ENCODE results near the gene PLCB1.

PLCB1 gene

GRCh38 chr20:8909596-8909995, 777.5 kb downstream of the PLCB1 start:
- no peak for DNase-seq (ENCODE audit: low read depth in 2 of 2, low spot score in 1 of 2)

GRCh38 chr20:8912096-8912495, 780.0 kb downstream of the PLCB1 start:
- no peak for DNase-seq (ENCODE audit: low read depth in 2 of 2, low spot score in 1 of 2)

GRCh38 chr20:8912731-8913130, 780.7 kb downstream of the PLCB1 start:
- DNase-seq (ENCODE audit: low read depth in 2 of 2, low spot score in 1 of 2): no peak

- no peak for DNase-seq (ENCODE audit: low read depth in 2 of 2, low spot score in 1 of 2)
These were observed 781.4 kb downstream of the PLCB1 start for GRCh38 chr20:8913456-8913855.

- no peak for DNase-seq (ENCODE audit: low read depth in 2 of 2, low spot score in 1 of 2)
These were observed 782.4 kb downstream of the PLCB1 start for GRCh38 chr20:8914421-8914820.

GRCh38 chr20:8917084-8917483, 785.0 kb downstream of the PLCB1 start:
- no peak for DNase-seq (ENCODE audit: low read depth in 2 of 2, low spot score in 1 of 2)

- no peak for DNase-seq (ENCODE audit: low read depth in 2 of 2, low spot score in 1 of 2)
These were observed 786.1 kb downstream of the PLCB1 start for GRCh38 chr20:8918145-8918544.

GRCh38 chr20:8924539-8924938, 792.5 kb downstream of the PLCB1 start:
- no peak for DNase-seq (ENCODE audit: low read depth in 2 of 2, low spot score in 1 of 2)

GRCh38 chr20:8930726-8931125, 798.7 kb downstream of the PLCB1 start:
- DNase-seq (ENCODE audit: low read depth in 2 of 2, low spot score in 1 of 2): no peak

- DNase-seq (ENCODE audit: low read depth in 2 of 2, low spot score in 1 of 2): no peak
These were observed 800.4 kb downstream of the PLCB1 start for GRCh38 chr20:8932192-8933165.

GRCh38 chr20:8933381-8933807, 801.3 kb downstream of the PLCB1 start:
- DNase-seq (ENCODE audit: low read depth in 2 of 2, low spot score in 1 of 2): no peak

- DNase-seq (ENCODE audit: low read depth in 2 of 2, low spot score in 1 of 2): no peak
These were observed 802.3 kb downstream of the PLCB1 start for GRCh38 chr20:8934362-8934761.

Data from stimulated activated CD8-positive, alpha-beta memory T cell treated with anti-CD3 and anti-CD28 coated beads, Interleukin-4, amount 100 ng/mL, for 4 hours (primary cell).